GM21423 (cell line): ENCODE results near the gene CEACAM6.
"Not testable (repeated sequence)": the region's sequence is repeated elsewhere in the genome, so short reads cannot be mapped to it uniquely, and the experiment has no call there.

Experiments used
- ATAC-seq: cut with Tn5 transposase; IDR thresholded peaks from one replicate; pipeline ENCODE4 v1.9.1; 2021; ENCODE audit warnings: mild to moderate bottlenecking, moderate library complexity; ENCODE audit not compliant: unreplicated experiment

CEACAM6 gene

GRCh38 chr19:41755328-41755913, at the start of gene CEACAM6:
Gene CEACAM6, plus strand, starts transcription at chr19:41755530. Its CDS starts 109 bp downstream, at chr19:41755639.
- ATAC-seq = no peak

GRCh38 chr19:41706741-41707501, 48.4 kb upstream of the CEACAM6 start:
- ATAC-seq = no peak

GRCh38 chr19:41707502-41707812, 47.9 kb upstream of the CEACAM6 start:
- ATAC-seq = no peak

- ATAC-seq = no peak
Observed at GRCh38 chr19:41707871-41708371, 47.4 kb upstream of the CEACAM6 start.

GRCh38 chr19:41708481-41708880, 46.8 kb upstream of the CEACAM6 start, which contains the start of gene CEACAM5:
Gene CEACAM5, plus strand, starts transcription at chr19:41708626. Its CDS starts 106 bp downstream, at chr19:41708732.
- ATAC-seq = no peak

GRCh38 chr19:41709516-41709915, 45.8 kb upstream of the CEACAM6 start:
- not testable (repeated sequence) for ATAC-seq

GRCh38 chr19:41709951-41710645, 45.2 kb upstream of the CEACAM6 start:
- no peak for ATAC-seq

- no peak for ATAC-seq
Observed at GRCh38 chr19:41711376-41712261, 43.7 kb upstream of the CEACAM6 start.

GRCh38 chr19:41714598-41714997, 40.7 kb upstream of the CEACAM6 start:
- no peak for ATAC-seq

GRCh38 chr19:41718761-41719160, 36.6 kb upstream of the CEACAM6 start:
- ATAC-seq = no peak

- no peak for ATAC-seq
Observed at GRCh38 chr19:41720103-41720502, 35.2 kb upstream of the CEACAM6 start.

GRCh38 chr19:41726493-41726892, 28.8 kb upstream of the CEACAM6 start:
- no peak for ATAC-seq

GRCh38 chr19:41734156-41734555, 21.2 kb upstream of the CEACAM6 start:
- ATAC-seq = no peak

GRCh38 chr19:41734585-41734984, 20.7 kb upstream of the CEACAM6 start:
- ATAC-seq = no peak

- ATAC-seq = no peak
Observed at GRCh38 chr19:41735071-41735600, 20.2 kb upstream of the CEACAM6 start.

GRCh38 chr19:41739361-41739760, 16.0 kb upstream of the CEACAM6 start:
- ATAC-seq = no peak

GRCh38 chr19:41740415-41741243, 14.7 kb upstream of the CEACAM6 start:
- ATAC-seq = no peak

- ATAC-seq = no peak
Observed at GRCh38 chr19:41741244-41741554, 14.1 kb upstream of the CEACAM6 start.

GRCh38 chr19:41744850-41745249, 10.5 kb upstream of the CEACAM6 start:
- ATAC-seq = no peak

- ATAC-seq = no peak
Observed at GRCh38 chr19:41745756-41746155, 9.6 kb upstream of the CEACAM6 start.
